Mesenchymal stem cell (in vitro differentiated cells and primary cell): ENCODE measurements around the gene STK32B.
A peak's percentile ranks its signal among the peaks of the same experiment; 100 is the strongest.

Source experiments
- DNase-seq: peaks from one replicate; pipeline ENCODE4 v3.0.0-alpha.2; 2013
- H2AFZ ChIP-seq: one replicate; pipeline ENCODE4 v1.6.1; 2013; ENCODE audit warnings: low read depth, mild to moderate bottlenecking, control low read depth, inconsistent platforms, low read length, moderate library complexity
- H2AK5ac ChIP-seq: 2 replicates; pipeline ENCODE4 v1.6.1; 2013; ENCODE audit warnings: low read length, moderate library complexity, mild to moderate bottlenecking, inconsistent platforms; ENCODE audit not compliant: severe bottlenecking
- H2BK120ac ChIP-seq: one replicate; pipeline ENCODE4 v1.6.1; 2013; ENCODE audit warnings: low read depth, mild to moderate bottlenecking, inconsistent platforms, low read length, moderate library complexity
- H2BK12ac ChIP-seq, 2 experiments: one replicate each; pipeline ENCODE4 v1.6.1; 2013; ENCODE audit warnings: inconsistent platforms in 2 of 2, low read length in 2 of 2, mild to moderate bottlenecking in 2 of 2, moderate library complexity in 2 of 2, control low read depth in 1 of 2
- H2BK15ac ChIP-seq: one replicate; pipeline ENCODE4 v1.6.1; 2013; ENCODE audit warnings: mild to moderate bottlenecking, low read depth, inconsistent platforms; ENCODE audit not compliant: poor library complexity, severe bottlenecking
- H2BK5ac ChIP-seq: 2 replicates; pipeline ENCODE4 v1.6.1; 2013; ENCODE audit warnings: low read depth, mild to moderate bottlenecking, low read length, control low read depth, inconsistent platforms; ENCODE audit not compliant: poor library complexity, severe bottlenecking
- H3K14ac ChIP-seq, 2 experiments: one replicate each; pipeline ENCODE4 v1.6.1; 2013; ENCODE audit warnings: inconsistent platforms in 2 of 2, low read length in 2 of 2, control low read depth in 1 of 2, mild to moderate bottlenecking in 1 of 2, moderate library complexity in 1 of 2
- H3K18ac ChIP-seq, 2 experiments: one replicate each; pipeline ENCODE4 v1.6.1; 2013; ENCODE audit warnings: inconsistent platforms in 2 of 2, low read length in 2 of 2, control low read depth in 1 of 2, low read depth in 1 of 2, mild to moderate bottlenecking in 1 of 2
- H3K23ac ChIP-seq, 2 experiments: one replicate each; pipeline ENCODE4 v1.6.1; 2013; ENCODE audit warnings: inconsistent platforms in 2 of 2, low read length in 2 of 2, mild to moderate bottlenecking in 2 of 2, moderate library complexity in 2 of 2, control low read depth in 1 of 2
- H3K27ac ChIP-seq: 2 replicates; pipeline ENCODE4 v1.5.1; 2013; ENCODE audit warnings: mild to moderate bottlenecking, moderate library complexity, low read length, control low read depth, inconsistent platforms; ENCODE audit not compliant: poor library complexity, severe bottlenecking
- H3K27me3 ChIP-seq, 2 experiments: 2 replicates each; pipeline versions ENCODE4 v1.6.1 to v1.7.0; 2013; ENCODE audit warnings: low read length in 2 of 2, mild to moderate bottlenecking in 2 of 2, moderate library complexity in 2 of 2, control low read depth in 1 of 2, inconsistent platforms in 1 of 2; ENCODE audit not compliant: control insufficient read depth in 1 of 2, insufficient read depth in 1 of 2
- H3K36me3 ChIP-seq, 2 experiments: 2 replicates each; pipeline versions ENCODE4 v1.6.1 to v1.7.0; 2013; ENCODE audit warnings: low read length in 2 of 2, control low read depth in 1 of 2, inconsistent platforms in 1 of 2, low read depth in 1 of 2, mild to moderate bottlenecking in 1 of 2; ENCODE audit not compliant: insufficient read depth in 2 of 2, control insufficient read depth in 1 of 2
- H3K4ac ChIP-seq, 2 experiments: one replicate each; pipeline ENCODE4 v1.6.1; 2013; ENCODE audit warnings: inconsistent platforms in 2 of 2, low read length in 2 of 2, mild to moderate bottlenecking in 2 of 2, moderate library complexity in 2 of 2, control low read depth in 1 of 2, low read depth in 1 of 2
- H3K4me1 ChIP-seq: 2 replicates; pipeline ENCODE4 v1.6.1; 2013; ENCODE audit warnings: low read depth, low read length, control low read depth; ENCODE audit not compliant: control insufficient read depth, insufficient read depth
- H3K4me2 ChIP-seq: 2 replicates; pipeline ENCODE4 v1.6.1; 2013; ENCODE audit warnings: low read length, mild to moderate bottlenecking, inconsistent platforms; ENCODE audit not compliant: poor library complexity, severe bottlenecking
- H3K4me3 ChIP-seq, 2 experiments: 2 replicates each; pipeline versions ENCODE4 v1.5.1 to v1.7.0; 2013; ENCODE audit warnings: low read length in 2 of 2, mild to moderate bottlenecking in 2 of 2, control low read depth in 1 of 2, low read depth in 1 of 2; ENCODE audit not compliant: insufficient read depth in 1 of 2
- H3K79me1 ChIP-seq: replicated peaks from 2 replicates; pipeline ENCODE4 v1.6.1; 2013; ENCODE audit warnings: mild to moderate bottlenecking, control low read depth, low read length, inconsistent platforms; ENCODE audit not compliant: poor library complexity, severe bottlenecking
- H3K9ac ChIP-seq: 2 replicates; pipeline ENCODE4 v1.7.0; 2013; ENCODE audit warnings: mild to moderate bottlenecking, low read length, moderate library complexity
- H3K9me3 ChIP-seq: 2 replicates; pipeline ENCODE4 v1.7.0; 2013; ENCODE audit warnings: mild to moderate bottlenecking, low read length; ENCODE audit not compliant: control insufficient read depth
- H4K8ac ChIP-seq: one replicate; pipeline ENCODE4 v1.6.1; 2013; ENCODE audit warnings: inconsistent platforms, mild to moderate bottlenecking, low read length, moderate library complexity
- H4K91ac ChIP-seq: one replicate; pipeline ENCODE4 v1.6.1; 2013; ENCODE audit warnings: mild to moderate bottlenecking, low read length, inconsistent platforms
- WGBS: methylation state at CpG from one replicate; pipeline ENCODE4 v1.1.7; 2013; ENCODE audit warnings: mixed read lengths; 5-methylcytosine and 5-hydroxymethylcytosine counted together

STK32B gene

DNA sequence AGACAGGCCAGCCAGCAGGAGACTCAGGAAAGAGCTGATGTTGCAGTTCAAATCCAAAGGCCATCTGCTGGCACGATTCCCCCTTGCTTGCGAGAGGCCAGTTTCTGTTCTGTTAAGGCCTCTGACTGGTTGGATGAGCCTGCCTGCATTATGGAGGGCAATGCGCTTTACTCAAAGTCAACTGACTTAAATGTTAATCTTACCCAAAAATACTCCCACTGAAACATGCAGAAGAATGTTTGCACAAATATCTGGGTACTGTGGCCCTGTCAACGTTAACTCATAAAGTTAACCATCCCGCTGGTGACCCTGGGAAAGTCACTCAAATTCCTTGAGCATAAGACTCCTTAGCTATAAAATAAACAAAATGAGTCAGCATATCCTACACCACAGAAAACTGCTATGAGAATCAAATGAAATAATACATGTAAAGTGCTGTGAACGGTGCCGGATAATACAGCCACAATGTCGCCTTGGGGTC, 330.7 kb downstream of the STK32B start:
- Histone ChIP-seq H3K27me3 (no peaks in the 10 kb centered on the region), H2AFZ (no peak overlapping the region), H3K4me2 (no peak overlapping the region), H3K9me3 (no peaks in the 10 kb centered on the region), H2BK5ac (no peak overlapping the region), H3K14ac (no peak overlapping the region), H3K4me1 (peaks cover 13% of the 10 kb centered on the region), H2BK120ac (no peak overlapping the region), H3K27ac (peak overlapping the region; percentile 61), H3K79me1 (peaks cover 4% of the 10 kb centered on the region), H2BK12ac (no peak overlapping the region), H4K8ac (peak overlapping the region; percentile 64), H2AK5ac (no peak overlapping the region), H3K36me3 (peaks cover 0 to 2% of the 10 kb centered on the region in 2 experiments), H3K9ac (no peak overlapping the region), H3K23ac (no peak overlapping the region), H4K91ac (no peak overlapping the region), H2BK15ac (no peak overlapping the region), H3K4me3 (no peak overlapping the region), H3K18ac (peak overlapping the region; percentile 18 to 33), H3K4ac (no peak overlapping the region)
- WGBS: 38% methylated on average over 8 of the region's 8 CpGs
- DNase-seq: peak; percentile 83

GRCh38 chr4:5383191-5383980, 332.1 kb downstream of the STK32B start:
- H3K4me1 ChIP-seq: peaks cover 13% of the 10 kb centered on the region
- H3K9me3 ChIP-seq: no peaks in the 10 kb centered on the region
- H2AK5ac ChIP-seq: no peak overlapping the region
- H2AFZ ChIP-seq: no peak overlapping the region
- H3K79me1 ChIP-seq: peaks cover 4% of the 10 kb centered on the region
- H4K91ac ChIP-seq: peak overlapping the region; percentile 30
- no peak overlapping the region for H3K4me2 ChIP-seq
- 81% methylated on average over 11 of the region's 11 CpGs for WGBS
- H3K4me3 ChIP-seq: no peak overlapping the region
- no peak overlapping the region for H3K14ac ChIP-seq
- H3K27me3 ChIP-seq: no peaks in the 10 kb centered on the region
- H3K27ac ChIP-seq: no peak overlapping the region
- peak overlapping the region; percentile 58 for H4K8ac ChIP-seq
- no peak overlapping the region for H3K9ac ChIP-seq
- H2BK5ac ChIP-seq: no peak overlapping the region
- H3K36me3 ChIP-seq: peaks cover 0 to 2% of the 10 kb centered on the region in 2 experiments
- H2BK12ac ChIP-seq: peak overlapping the region in 1 of 2 experiments; percentile 40
- no peak overlapping the region for H3K18ac ChIP-seq
- no peak overlapping the region for H3K23ac ChIP-seq
- H2BK120ac ChIP-seq: no peak overlapping the region
- H2BK15ac ChIP-seq: no peak overlapping the region
- peak; percentile 42 for DNase-seq
- no peak overlapping the region for H3K4ac ChIP-seq

DNA sequence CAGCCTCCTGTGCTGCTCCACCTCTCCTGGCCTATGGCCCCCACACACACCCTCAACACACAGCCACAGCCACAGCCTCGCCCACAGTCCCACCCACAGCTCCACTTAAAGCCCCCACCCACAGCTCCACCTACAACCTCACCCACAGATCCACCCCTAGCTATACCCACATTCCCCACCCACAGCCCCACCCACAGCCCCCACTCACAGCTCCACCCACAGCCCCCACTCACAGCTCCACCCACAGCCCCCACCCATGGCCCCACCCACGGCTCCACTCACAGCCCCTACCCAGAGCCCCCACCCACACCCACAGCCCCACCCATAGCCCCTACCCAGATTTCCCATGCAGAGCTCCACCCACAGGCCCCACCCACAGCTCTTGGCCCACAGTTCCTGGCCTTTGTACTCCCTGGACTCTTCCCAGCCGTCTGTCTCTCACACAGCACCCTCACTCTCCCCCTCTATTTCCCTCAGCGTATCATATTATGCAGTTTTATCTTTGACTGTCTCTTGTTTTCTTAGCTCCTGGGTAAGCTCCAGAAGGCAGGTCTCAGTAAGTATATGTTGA, 334.5 kb downstream of the STK32B start:
- Histone ChIP-seq H2AFZ (no peak overlapping the region), H3K23ac (no peak overlapping the region), H3K4ac (no peak overlapping the region), H2BK120ac (no peak overlapping the region), H4K8ac (no peak overlapping the region), H3K14ac (no peak overlapping the region), H3K79me1 (no peaks in the 10 kb centered on the region), H3K4me2 (no peak overlapping the region), H3K36me3 (peaks cover 0 to 2% of the 10 kb centered on the region in 2 experiments), H2AK5ac (no peak overlapping the region), H3K9ac (no peak overlapping the region), H3K4me3 (no peak overlapping the region), H3K18ac (no peak overlapping the region), H4K91ac (no peak overlapping the region), H2BK15ac (no peak overlapping the region), H2BK12ac (no peak overlapping the region), H3K27me3 (no peaks in the 10 kb centered on the region), H2BK5ac (no peak overlapping the region), H3K4me1 (peaks cover 13% of the 10 kb centered on the region), H3K9me3 (no peaks in the 10 kb centered on the region), H3K27ac (no peak overlapping the region)
- WGBS: 65% methylated on average over 4 of the region's 4 CpGs
- no peak for DNase-seq

DNA sequence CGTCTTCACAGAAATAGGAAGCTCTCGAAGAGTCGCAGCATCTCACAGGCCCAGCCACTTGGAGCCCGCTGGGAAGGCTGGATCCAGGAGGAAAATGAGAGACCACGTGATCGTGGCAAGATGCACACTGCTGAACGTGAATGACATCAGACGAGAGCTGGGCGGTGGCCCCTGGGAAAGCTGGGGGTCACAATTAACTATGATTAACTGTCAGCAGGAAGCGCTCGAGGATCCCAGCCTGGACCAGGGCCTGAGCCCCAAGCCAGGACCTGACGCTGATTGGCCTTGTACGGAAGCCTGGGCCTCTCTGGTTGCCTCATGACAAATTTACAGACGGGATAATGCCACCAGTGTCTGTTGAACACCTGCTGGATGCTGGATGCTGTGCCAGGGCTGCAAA, 335.6 kb downstream of the STK32B start:
- peaks cover 0 to 2% of the 10 kb centered on the region in 2 experiments for H3K36me3 ChIP-seq
- H3K4ac ChIP-seq: no peak overlapping the region
- H3K14ac ChIP-seq: no peak overlapping the region
- no peak for DNase-seq
- no peak overlapping the region for H2BK5ac ChIP-seq
- no peak overlapping the region for H3K9ac ChIP-seq
- H3K4me1 ChIP-seq: peaks cover 7% of the 10 kb centered on the region
- no peak overlapping the region for H2BK120ac ChIP-seq
- no peak overlapping the region for H2BK15ac ChIP-seq
- H4K91ac ChIP-seq: no peak overlapping the region
- WGBS: 94% methylated on average over 14 of the region's 14 CpGs
- H3K4me2 ChIP-seq: no peak overlapping the region
- H2AFZ ChIP-seq: no peak overlapping the region
- H3K79me1 ChIP-seq: no peaks in the 10 kb centered on the region
- no peak overlapping the region for H2BK12ac ChIP-seq
- H3K23ac ChIP-seq: no peak overlapping the region
- H4K8ac ChIP-seq: no peak overlapping the region
- no peak overlapping the region for H2AK5ac ChIP-seq
- H3K27me3 ChIP-seq: no peaks in the 10 kb centered on the region
- no peak overlapping the region for H3K4me3 ChIP-seq
- no peak overlapping the region for H3K27ac ChIP-seq
- H3K18ac ChIP-seq: no peak overlapping the region
- no peaks in the 10 kb centered on the region for H3K9me3 ChIP-seq
